ENCODE data around the gene ASTN2.

Gene ASTN2

DNA sequence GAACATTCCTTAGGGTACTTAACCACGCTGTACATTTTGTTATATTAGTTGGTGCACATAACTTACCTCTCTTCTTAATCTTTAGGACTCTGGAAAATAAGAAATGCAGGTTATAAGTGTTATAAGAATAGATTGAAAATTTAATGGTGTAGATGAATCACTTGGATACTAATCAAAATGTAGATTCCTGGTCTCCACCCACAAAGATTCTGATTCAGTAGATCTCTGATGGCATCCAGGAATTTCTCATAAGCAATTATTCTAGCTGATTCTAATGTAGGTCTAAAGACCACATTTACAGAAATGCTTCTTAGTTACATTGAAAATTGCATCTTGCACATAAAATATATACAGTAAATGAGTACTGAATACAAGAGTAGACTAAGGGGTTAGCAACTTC is 38.9 kb upstream of the ASTN2 start:
- no peak overlapping the region for H3K4me3 ChIP-seq (replicated peaks; ENCODE audit: low read depth, low read length)
- TF ChIP-seq, protein P1, sequence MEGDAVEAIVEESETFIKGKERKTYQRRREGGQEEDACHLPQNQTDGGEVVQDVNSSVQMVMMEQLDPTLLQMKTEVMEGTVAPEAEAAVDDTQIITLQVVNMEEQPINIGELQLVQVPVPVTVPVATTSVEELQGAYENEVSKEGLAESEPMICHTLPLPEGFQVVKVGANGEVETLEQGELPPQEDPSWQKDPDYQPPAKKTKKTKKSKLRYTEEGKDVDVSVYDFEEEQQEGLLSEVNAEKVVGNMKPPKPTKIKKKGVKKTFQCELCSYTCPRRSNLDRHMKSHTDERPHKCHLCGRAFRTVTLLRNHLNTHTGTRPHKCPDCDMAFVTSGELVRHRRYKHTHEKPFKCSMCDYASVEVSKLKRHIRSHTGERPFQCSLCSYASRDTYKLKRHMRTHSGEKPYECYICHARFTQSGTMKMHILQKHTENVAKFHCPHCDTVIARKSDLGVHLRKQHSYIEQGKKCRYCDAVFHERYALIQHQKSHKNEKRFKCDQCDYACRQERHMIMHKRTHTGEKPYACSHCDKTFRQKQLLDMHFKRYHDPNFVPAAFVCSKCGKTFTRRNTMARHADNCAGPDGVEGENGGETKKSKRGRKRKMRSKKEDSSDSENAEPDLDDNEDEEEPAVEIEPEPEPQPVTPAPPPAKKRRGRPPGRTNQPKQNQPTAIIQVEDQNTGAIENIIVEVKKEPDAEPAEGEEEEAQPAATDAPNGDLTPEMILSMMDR (IDR thresholded peaks at IDR 0.05; ENCODE audit: low read depth, low read length, missing control alignments), result no peak
- DNase-seq (ENCODE audit: extremely low read depth, low read depth), result no peak

DNA sequence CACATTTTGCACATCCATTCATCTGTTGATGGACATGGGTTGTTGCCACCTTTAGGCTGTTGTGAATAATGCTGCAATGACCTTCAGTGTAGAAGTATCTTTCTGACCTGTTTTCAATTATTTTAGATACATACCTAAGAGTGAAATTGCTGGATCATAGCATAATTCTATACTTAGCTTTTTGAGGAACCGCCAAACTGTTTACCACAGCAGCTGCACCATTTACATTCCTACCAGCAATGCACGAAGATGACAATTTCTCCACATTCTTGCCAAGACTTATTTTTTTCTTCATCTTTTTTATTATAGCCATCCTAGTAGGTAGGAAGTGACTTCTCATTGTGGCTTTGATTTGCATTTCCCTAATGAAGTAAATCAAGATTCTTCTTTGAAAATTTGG is 36.5 kb upstream of the ASTN2 start:
- TF ChIP-seq, protein P1 (IDR thresholded peaks at IDR 0.05; ENCODE audit: low read depth, low read length, missing control alignments), result no peak
- DNase-seq (ENCODE audit: extremely low read depth, low read depth), result no peak
- no peak overlapping the region for H3K4me3 ChIP-seq (replicated peaks; ENCODE audit: low read depth, low read length)

DNA sequence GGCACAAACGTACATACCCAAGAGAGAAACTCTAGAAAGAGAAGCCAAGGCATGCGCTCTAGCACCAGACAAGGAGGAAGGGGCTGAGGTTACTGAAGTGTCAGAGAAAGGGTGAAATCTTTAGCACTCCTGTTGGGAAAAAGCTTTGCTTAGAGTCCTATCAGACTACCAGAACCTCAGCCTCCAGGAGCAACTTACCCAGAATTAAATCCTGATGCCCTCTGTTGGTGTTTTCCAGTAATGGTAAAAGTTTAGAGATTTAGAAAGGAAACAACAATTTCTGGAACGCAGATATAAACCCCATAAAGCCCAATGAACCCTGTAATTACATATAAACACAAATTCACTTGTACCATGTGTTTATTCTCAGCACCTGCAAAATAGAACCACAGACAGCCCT is 33.2 kb upstream of the ASTN2 start:
- H3K4me3 ChIP-seq (replicated peaks; ENCODE audit: low read depth, low read length), result no peak overlapping the region
- no peak for DNase-seq (ENCODE audit: extremely low read depth, low read depth)
- TF ChIP-seq, protein P1 (IDR thresholded peaks at IDR 0.05; ENCODE audit: low read depth, low read length, missing control alignments), result no peak

DNA sequence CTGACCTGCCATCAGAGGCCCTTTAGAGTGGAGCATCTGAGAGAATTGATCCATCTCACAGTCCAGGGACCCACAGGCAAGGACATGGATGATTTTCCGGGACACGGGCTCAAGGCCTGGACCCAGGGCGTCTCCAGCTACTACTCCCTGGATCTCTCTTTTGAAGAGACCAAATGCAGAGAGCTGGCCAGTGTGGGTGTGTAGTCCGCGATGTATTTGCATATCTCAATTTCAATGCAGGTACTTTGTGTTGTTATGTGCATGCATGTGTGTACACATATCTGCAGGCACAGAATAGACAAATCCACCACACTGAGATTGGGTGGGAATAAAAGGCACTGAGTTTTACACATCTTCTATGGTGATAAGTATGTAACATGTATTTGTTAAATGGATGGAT is 30.8 kb upstream of the ASTN2 start:
- DNase-seq (ENCODE audit: extremely low read depth, low read depth), result no peak
- H3K4me3 ChIP-seq (replicated peaks; ENCODE audit: low read depth, low read length), result no peak overlapping the region
- TF ChIP-seq, protein P1 (IDR thresholded peaks at IDR 0.05; ENCODE audit: low read depth, low read length, missing control alignments), result no peak

DNA sequence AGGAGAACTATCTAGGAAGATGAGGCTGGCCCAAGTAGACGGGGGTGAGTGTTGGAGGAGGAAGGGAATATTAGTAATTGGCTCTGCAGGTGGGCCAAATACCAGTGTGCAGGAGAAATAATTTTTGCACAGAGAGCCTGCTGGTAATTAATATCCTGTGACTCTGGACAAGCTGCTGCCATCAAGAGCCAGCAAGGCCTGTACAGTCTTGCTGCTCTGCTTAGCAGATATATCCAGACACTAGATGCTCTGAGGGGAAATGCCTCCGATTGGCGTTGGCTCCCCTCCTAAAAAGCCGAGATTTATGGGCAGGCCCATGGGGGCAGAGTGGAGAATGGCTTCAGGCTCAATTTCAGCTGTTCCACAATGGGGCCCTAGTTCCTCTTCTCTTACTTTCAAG is 29.6 kb upstream of the ASTN2 start:
- TF ChIP-seq, protein P1 (IDR thresholded peaks at IDR 0.05; ENCODE audit: low read depth, low read length, missing control alignments), result no peak
- no peak for DNase-seq (ENCODE audit: extremely low read depth, low read depth)

DNA sequence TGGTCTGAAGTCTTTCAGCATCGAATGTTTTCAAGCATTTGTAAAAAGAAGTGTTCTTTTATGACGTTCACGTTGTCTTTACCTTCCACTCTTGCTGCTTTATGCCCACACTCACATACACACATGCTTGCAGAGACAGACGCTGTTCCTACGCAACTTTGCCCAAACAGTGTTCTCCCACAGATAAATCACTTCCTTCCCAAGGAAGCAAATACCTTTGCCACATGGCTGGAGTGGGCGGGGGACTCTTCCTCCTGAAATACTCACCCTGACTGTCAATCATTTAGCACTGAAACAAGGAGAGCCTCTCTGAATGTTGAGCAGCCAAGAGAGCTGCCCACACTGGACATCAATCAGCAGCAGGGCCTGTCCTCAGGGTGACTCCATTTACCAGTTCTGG is 22.4 kb upstream of the ASTN2 start:
- H3K4me3 ChIP-seq (replicated peaks; ENCODE audit: low read depth, low read length), result no peak overlapping the region
- TF ChIP-seq, protein P1 (IDR thresholded peaks at IDR 0.05; ENCODE audit: low read depth, low read length, missing control alignments), result no peak
- DNase-seq (ENCODE audit: extremely low read depth, low read depth), result no peak

More for the DNA sequence above, 29.6 kb upstream of the ASTN2 start:
- H3K4me3 ChIP-seq (replicated peaks; ENCODE audit: low read depth, low read length), result no peak overlapping the region

DNA sequence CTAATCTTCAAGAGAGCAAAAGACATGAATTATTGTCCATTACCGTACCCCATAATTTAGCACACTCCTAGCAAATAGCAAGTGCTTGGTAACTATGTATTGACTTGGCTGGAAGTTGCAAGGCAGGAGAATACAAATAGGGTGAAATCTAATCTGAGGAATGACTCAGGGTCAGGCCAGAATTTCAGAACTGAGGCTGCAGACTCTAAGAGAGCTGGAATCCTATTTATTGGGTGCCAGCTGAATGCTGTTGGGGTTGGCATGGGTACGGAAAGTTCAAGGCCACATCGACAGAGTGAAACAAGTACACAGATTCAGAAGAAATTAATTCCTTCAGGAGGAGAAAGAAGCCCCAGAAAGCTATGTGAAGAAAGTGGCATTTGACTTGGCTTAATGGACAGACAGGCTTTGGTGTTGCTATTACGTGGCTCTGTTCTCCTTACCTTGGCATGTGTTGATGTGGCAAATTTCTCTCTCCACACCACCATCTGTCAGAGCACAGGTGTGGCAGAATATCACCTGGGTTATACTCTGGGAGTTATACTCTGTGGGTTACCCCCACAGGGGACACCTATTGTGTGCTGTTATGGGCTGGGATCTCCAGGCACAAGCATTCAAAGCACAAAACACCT is 20.9 kb upstream of the ASTN2 start:
- TF ChIP-seq, protein P1 (IDR thresholded peaks at IDR 0.05; ENCODE audit: low read depth, low read length, missing control alignments), result no peak
- no peak for DNase-seq (ENCODE audit: extremely low read depth, low read depth)
- H3K4me3 ChIP-seq (replicated peaks; ENCODE audit: low read depth, low read length), result no peak overlapping the region

Measured in HFF-Myc (cell line).